Activated CD4-positive, CD25-positive, alpha-beta regulatory T cell treated with anti-CD3 and anti-CD28 coated beads, Interleukin-2, amount 50 U/mL, for 16 hours (primary cell): ENCODE measurements around the gene SDK2.

Source experiments
- DNase-seq: peaks from one replicate; pipeline ENCODE4 v3.0.0-alpha.2; 2020; ENCODE audit warnings: low read depth, low spot score

Gene SDK2

GRCh38 chr17:73422121-73422520, 222.1 kb downstream of the SDK2 start:
- no peak for DNase-seq

GRCh38 chr17:73420897-73421296, 223.3 kb downstream of the SDK2 start:
- DNase-seq, result no peak

- DNase-seq, result no peak
Measured at GRCh38 chr17:73419881-73420280, 224.4 kb downstream of the SDK2 start.

- DNase-seq, result no peak
Measured at GRCh38 chr17:73419051-73419450, 225.2 kb downstream of the SDK2 start.

GRCh38 chr17:73415782-73416181, 228.5 kb downstream of the SDK2 start:
- no peak for DNase-seq

- DNase-seq, result no peak
Measured at GRCh38 chr17:73414171-73414955, 229.9 kb downstream of the SDK2 start.

- no peak for DNase-seq
Measured at GRCh38 chr17:73412914-73413313, 231.3 kb downstream of the SDK2 start.

GRCh38 chr17:73411313-73411747, 232.9 kb downstream of the SDK2 start:
- DNase-seq, result no peak

GRCh38 chr17:73410586-73411312, 233.5 kb downstream of the SDK2 start:
- no peak for DNase-seq

- DNase-seq, result no peak
Measured at GRCh38 chr17:73404246-73404645, 240.0 kb downstream of the SDK2 start.

- DNase-seq, result no peak
Measured at GRCh38 chr17:73402466-73402865, 241.8 kb downstream of the SDK2 start.

GRCh38 chr17:73401911-73402310, 242.3 kb downstream of the SDK2 start:
- DNase-seq, result no peak

GRCh38 chr17:73400915-73401545, 243.2 kb downstream of the SDK2 start:
- no peak for DNase-seq

GRCh38 chr17:73399056-73399455, 245.2 kb downstream of the SDK2 start:
- DNase-seq, result no peak

GRCh38 chr17:73397856-73398540, 246.2 kb downstream of the SDK2 start:
- DNase-seq, result no peak

- DNase-seq, result no peak
Measured at GRCh38 chr17:73397278-73397826, 246.9 kb downstream of the SDK2 start.

GRCh38 chr17:73396431-73397277, 247.6 kb downstream of the SDK2 start:
- DNase-seq, result no peak

GRCh38 chr17:73394512-73395450, 249.5 kb downstream of the SDK2 start:
- no peak for DNase-seq

- no peak for DNase-seq
Measured at GRCh38 chr17:73393962-73394361, 250.3 kb downstream of the SDK2 start.

GRCh38 chr17:73393381-73393780, 250.9 kb downstream of the SDK2 start:
- no peak for DNase-seq
